SU-DHL-6 (cell line): Measurements from ENCODE around the gene VPS9D1.

ENCODE experiments used
- H2AFZ ChIP-seq: fragments of 200-600 bp; sonication (generic); 2 replicates; pipeline ENCODE4 v1.6.1; 2014; ENCODE audit warnings: low read depth, mild to moderate bottlenecking, moderate library complexity, mixed read lengths, antibody characterized with exemption, low read length; ENCODE audit not compliant: severe bottlenecking
- H3F3A ChIP-seq: fragments of 200-600 bp; shearing (Covaris generic); 2 replicates; pipeline ENCODE4 v1.6.0; 2016; ENCODE audit warnings: antibody characterized with exemption, mild to moderate bottlenecking; ENCODE audit not compliant: insufficient read depth
- H3K27ac ChIP-seq: fragments of 200-600 bp; sonication (generic); 2 replicates; pipeline ENCODE4 v1.5.1; 2016; ENCODE audit warnings: low read depth, mild to moderate bottlenecking, low read length, moderate library complexity, mixed read lengths
- H3K27me3 ChIP-seq: fragments of 200-600 bp; sonication (generic), shearing (Covaris generic); 2 replicates; pipeline ENCODE4 v1.6.0; 2014; ENCODE audit warnings: mild to moderate bottlenecking, low read length
- H3K36me3 ChIP-seq: fragments of 200-600 bp; sonication (generic); 2 replicates; pipeline ENCODE4 v1.6.1; 2014; ENCODE audit warnings: mild to moderate bottlenecking, low read length, mixed read lengths
- H3K4me2 ChIP-seq: fragments of 300-600, 200-600 bp; shearing (Covaris generic), sonication (generic); 2 replicates; pipeline ENCODE4 v1.6.0; 2014; ENCODE audit warnings: low read length, low read depth, mild to moderate bottlenecking; ENCODE audit not compliant: poor library complexity, severe bottlenecking
- H3K4me3 ChIP-seq: fragments of 200-600 bp; sonication (generic); 2 replicates; pipeline ENCODE4 v1.5.1; 2014; ENCODE audit warnings: antibody characterized with exemption, low read length, mild to moderate bottlenecking, mixed read lengths; ENCODE audit not compliant: insufficient read depth, poor library complexity, severe bottlenecking
- H3K79me2 ChIP-seq: fragments of 200-600 bp; sonication (generic); 2 replicates; pipeline ENCODE4 v1.6.1; 2014; ENCODE audit warnings: mild to moderate bottlenecking, low read length, moderate library complexity; ENCODE audit not compliant: insufficient read depth
- H3K9ac ChIP-seq: fragments of 200-600 bp; sonication (generic); 2 replicates; pipeline ENCODE4 v1.7.0; 2014; ENCODE audit warnings: mild to moderate bottlenecking, low read length
- H3K9me2 ChIP-seq: fragments of 200-600 bp; sonication (generic); replicated peaks from 2 replicates; pipeline ENCODE4 v1.6.1; 2014; ENCODE audit warnings: low read length; ENCODE audit not compliant: insufficient read depth
- H3K9me3 ChIP-seq: fragments of 200-600 bp; sonication (generic); 2 replicates; pipeline ENCODE4 v1.6.1; 2014; ENCODE audit warnings: low read length, mixed read lengths; ENCODE audit not compliant: insufficient read depth
- H4K20me1 ChIP-seq: fragments of 200-600 bp; sonication (generic); 2 replicates; pipeline ENCODE4 v1.6.1; 2014; ENCODE audit warnings: low read depth, mild to moderate bottlenecking, antibody characterized with exemption, low read length, moderate library complexity, mixed read lengths
- EZH2phosphoT487 ChIP-seq: fragments of 200-600 bp; sonication (generic), shearing (Covaris generic); conservative IDR thresholded peaks from 2 replicates; pipeline ENCODE4 v1.6.1; 2018; ENCODE audit warnings: mild to moderate bottlenecking, antibody characterized with exemption, low read length, moderate library complexity, mixed read lengths
- TF ChIP-seq, protein P1 (sequence below): fragments of 200-600 bp; sonication (generic); IDR thresholded peaks from one replicate; pipeline ENCODE4 v1.5.1; 2017; ENCODE audit warnings: antibody characterized with exemption, mild to moderate bottlenecking, low read length, moderate library complexity; ENCODE audit not compliant: insufficient read depth, poor library complexity, severe bottlenecking

The VPS9D1 gene

DNA sequence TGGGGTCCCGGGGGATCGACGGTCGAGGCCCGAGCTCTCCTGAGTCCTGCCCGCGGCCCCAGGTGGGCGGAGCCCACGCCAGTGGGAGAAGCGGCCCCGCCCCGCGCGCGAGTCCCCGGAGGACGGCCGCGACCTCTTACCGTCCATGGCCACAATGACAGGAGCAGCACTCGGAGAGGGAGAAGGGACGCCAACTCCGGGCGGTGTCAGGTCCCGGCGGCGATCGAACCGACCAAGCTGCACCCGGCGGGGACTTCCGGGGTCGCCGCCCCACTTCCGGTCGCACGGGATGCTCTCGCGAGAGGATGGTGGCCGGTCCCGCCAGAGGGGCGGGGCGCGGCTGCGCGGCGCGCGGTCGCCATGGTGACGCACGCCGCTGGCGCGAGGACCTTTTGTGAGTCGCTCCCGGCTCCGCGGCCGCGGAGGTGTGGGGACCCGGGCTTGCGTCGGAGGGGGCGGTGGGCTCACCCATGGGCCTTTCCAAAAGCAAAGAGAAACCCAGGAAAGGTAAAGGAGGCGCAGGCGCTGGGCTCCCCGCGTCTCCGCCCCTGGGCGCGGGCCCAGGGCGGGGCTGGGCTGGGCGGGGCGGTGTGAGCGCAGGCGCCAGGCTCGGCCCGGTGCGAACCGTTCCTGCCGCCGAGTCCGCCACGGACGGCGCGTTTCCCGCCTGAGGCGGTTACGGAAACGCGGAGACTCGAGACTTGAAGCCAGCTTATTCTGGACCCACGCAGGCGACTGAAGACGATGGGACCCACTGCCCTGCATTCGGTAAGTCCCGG, 63.1 kb downstream of the VPS9D1 start, which contains the start of the genes CHMP1A and SPATA33:
Gene CHMP1A (minus strand): TSS at position 267 of the 779 bp plus-strand sequence. CDS start 120 bp downstream, at position 147.
Gene SPATA33 (plus strand): TSS at position 395 of the 779 bp plus-strand sequence. CDS start 76 bp downstream, at position 471.
- Histone ChIP-seq H3K27ac (peak within 1 kb of the TSS; percentile 68), H4K20me1 (no peaks in the 10 kb centered on the region; the same call in 1 of the 2 replicates), H3K27me3 (no peaks in the 10 kb centered on the region), H2AFZ (peak within 1 kb of the TSS; percentile 96), H3K9me3 (no peaks in the 10 kb centered on the region), H3F3A (no peaks in the 10 kb centered on the region), H3K4me2 (peak within 1 kb of the TSS; percentile 90), H3K79me2 (peaks cover 61% of the 10 kb centered on the region), H3K9ac (peak within 1 kb of the TSS; percentile 96), H3K9me2 (no peaks in the 10 kb centered on the region), H3K4me3 (peak within 1 kb of the TSS; percentile 98), H3K36me3 (peaks cover 3% of the 10 kb centered on the region; the same call in 1 of the 2 replicates)
- TF ChIP-seq EZH2phosphoT487: no peak
- TF ChIP-seq, protein P1, sequence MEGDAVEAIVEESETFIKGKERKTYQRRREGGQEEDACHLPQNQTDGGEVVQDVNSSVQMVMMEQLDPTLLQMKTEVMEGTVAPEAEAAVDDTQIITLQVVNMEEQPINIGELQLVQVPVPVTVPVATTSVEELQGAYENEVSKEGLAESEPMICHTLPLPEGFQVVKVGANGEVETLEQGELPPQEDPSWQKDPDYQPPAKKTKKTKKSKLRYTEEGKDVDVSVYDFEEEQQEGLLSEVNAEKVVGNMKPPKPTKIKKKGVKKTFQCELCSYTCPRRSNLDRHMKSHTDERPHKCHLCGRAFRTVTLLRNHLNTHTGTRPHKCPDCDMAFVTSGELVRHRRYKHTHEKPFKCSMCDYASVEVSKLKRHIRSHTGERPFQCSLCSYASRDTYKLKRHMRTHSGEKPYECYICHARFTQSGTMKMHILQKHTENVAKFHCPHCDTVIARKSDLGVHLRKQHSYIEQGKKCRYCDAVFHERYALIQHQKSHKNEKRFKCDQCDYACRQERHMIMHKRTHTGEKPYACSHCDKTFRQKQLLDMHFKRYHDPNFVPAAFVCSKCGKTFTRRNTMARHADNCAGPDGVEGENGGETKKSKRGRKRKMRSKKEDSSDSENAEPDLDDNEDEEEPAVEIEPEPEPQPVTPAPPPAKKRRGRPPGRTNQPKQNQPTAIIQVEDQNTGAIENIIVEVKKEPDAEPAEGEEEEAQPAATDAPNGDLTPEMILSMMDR: no peak
